Measurements from ENCODE around the gene RAB34. TPM values are rescaled to one million over a fixed set of nuclear protein-coding genes. Genes with fewer than 3 reads are reported as not detected.

Gene RAB34
- total and polyA plus RNA-seq, 9 of the 15 experiments (the other 6 are each of a cell fraction or from before 2014, with no cell fraction given): 0.07 to 3.8 (median 0.46) TPM; not detected in 1

DNA sequence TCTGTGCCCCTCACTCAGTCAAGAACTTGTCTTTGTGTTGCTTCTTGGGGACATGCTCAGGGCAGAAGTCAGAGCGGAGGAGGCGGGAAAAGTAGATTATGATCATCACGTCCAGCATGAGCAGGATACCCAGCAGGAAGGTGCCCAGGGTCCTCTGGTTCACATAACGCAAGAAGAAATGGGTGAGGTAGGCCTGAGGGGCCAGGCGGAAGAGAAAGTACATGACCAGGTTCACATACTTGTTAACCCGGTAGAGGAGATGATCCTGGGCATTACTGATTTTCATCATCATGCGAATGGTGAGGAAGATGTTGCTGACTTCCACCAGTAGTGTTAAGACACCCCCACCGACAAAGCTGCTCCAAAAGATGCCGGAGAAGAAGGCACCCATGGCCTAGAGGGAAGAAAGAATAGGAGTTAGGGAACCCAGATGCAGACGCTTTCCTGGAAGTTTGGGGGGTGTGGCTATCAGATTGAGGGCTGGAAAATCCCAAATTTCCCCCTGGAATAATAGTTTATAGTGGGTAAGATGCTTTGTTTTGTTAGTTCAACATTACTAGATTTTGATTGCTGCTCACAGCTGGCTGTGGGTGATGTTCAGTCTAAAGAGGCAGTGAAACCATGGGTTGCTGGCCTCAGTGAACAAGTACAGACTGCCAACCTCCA, 7.0 kb upstream of the RAB34 start (continued):
- TF ChIP-seq, protein P1, sequence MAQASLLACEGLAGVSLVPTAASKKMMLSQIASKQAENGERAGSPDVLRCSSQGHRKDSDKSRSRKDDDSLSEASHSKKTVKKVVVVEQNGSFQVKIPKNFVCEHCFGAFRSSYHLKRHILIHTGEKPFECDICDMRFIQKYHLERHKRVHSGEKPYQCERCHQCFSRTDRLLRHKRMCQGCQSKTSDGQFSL (CRISPR knock-in tag; IDR thresholded peaks at IDR 0.05): no peak; the same call in 1 of the 2 replicates
- TF ChIP-seq, protein P1 (tag; IDR thresholded peaks at IDR 0.05): 0 out of 4 replicates have a peak, but pooled peaks of 1 of the 2 experiments have one; percentile 22
- TF ChIP-seq ZNF121 (CRISPR knock-in tag; conservative IDR thresholded peaks at IDR 0.05) (no peak), SMARCC2 (IDR thresholded peaks at IDR 0.05; ENCODE audit: low read depth) (no peak), POLR2AphosphoS2 (IDR thresholded peaks at IDR 0.05; ENCODE audit: low read length) (peak; percentile 94; the same call in 1 of the 2 replicates), TEAD4 (IDR thresholded peaks at IDR 0.05; ENCODE audit: low read length) (peak; percentile 22; the same call in 1 of the 2 replicates), TEAD4 (CRISPR knock-in tag; IDR thresholded peaks at IDR 0.05; ENCODE audit: borderline replicate concordance) (no peak), HOXB6 (CRISPR knock-in tag; IDR thresholded peaks at IDR 0.05; ENCODE audit: borderline replicate concordance) (no peak), LARP7 (IDR thresholded peaks at IDR 0.05) (no peak), RBM39 (optimal IDR thresholded peaks at IDR 0.05; ENCODE audit: low read depth, low read length) (peak; percentile 25), RAD21 (CRISPR knock-in tag; conservative IDR thresholded peaks at IDR 0.05 in 1 of 2, IDR thresholded peaks at IDR 0.05 in 1 of 2) (no peak), ILK (tag; IDR thresholded peaks at IDR 0.05; ENCODE audit: borderline replicate concordance, low read depth) (no peak), TEAD1 (CRISPR knock-in tag; IDR thresholded peaks at IDR 0.05) (no peak), POLR2AphosphoS5 (IDR thresholded peaks at IDR 0.05; ENCODE audit: control insufficient read depth, insufficient read depth, low read depth, low read length) (peak; percentile 72; the same call in 1 of the 2 replicates), ZNF23 (CRISPR knock-in tag; IDR thresholded peaks at IDR 0.05) (no peak), SIN3A (IDR thresholded peaks at IDR 0.05; ENCODE audit: borderline replicate concordance in 2 of 2, control insufficient read depth in 1 of 2, low read depth in 2 of 2, low read length in 2 of 2) (no peak), ZNF282 (CRISPR knock-in tag; IDR thresholded peaks at IDR 0.05) (no peak), SIRT6 (IDR thresholded peaks at IDR 0.05; ENCODE audit: low read depth, low read length) (no peak), ZFX (CRISPR knock-in tag; IDR thresholded peaks at IDR 0.05) (no peak), ZFP36 (IDR thresholded peaks at IDR 0.05; ENCODE audit: low read depth, low read length, partially characterized antibody) (no peak), TEAD2 (tag; IDR thresholded peaks at IDR 0.05) (no peak), ZNF175 (CRISPR knock-in tag; IDR thresholded peaks at IDR 0.05; ENCODE audit: low read depth) (no peak), ASH1L (IDR thresholded peaks at IDR 0.05; ENCODE audit: borderline replicate concordance, low read depth, partially characterized antibody) (no peak), ZNF444 (CRISPR knock-in tag; IDR thresholded peaks at IDR 0.05) (0 out of 2 replicates have a peak, but pooled peaks have one; percentile 8), GABPB1 (CRISPR knock-in tag; IDR thresholded peaks at IDR 0.05) (no peak), HLTF (IDR thresholded peaks at IDR 0.05) (no peak), CTBP1 (IDR thresholded peaks at IDR 0.05; ENCODE audit: borderline replicate concordance) (no peak), CBFA2T2 (conservative IDR thresholded peaks at IDR 0.05) (no peak), NR2C1 (IDR thresholded peaks at IDR 0.05) (no peak), NR2C1 (tag; IDR thresholded peaks at IDR 0.05) (no peak), ZNF79 (CRISPR knock-in tag; IDR thresholded peaks at IDR 0.05; ENCODE audit: low read depth) (no peak), HDAC1 (IDR thresholded peaks at IDR 0.05) (no peak)
